Mammary epithelial cell (primary cell): Measurements from ENCODE around the gene ALDH1L2.

Source experiments
- CTCF ChIP-seq, 2 donors: IDR thresholded peaks in 1 of 2; conservative IDR thresholded peaks in 1 of 2; 2 replicates each; pipeline ENCODE4 v1.5.1; 2011 to 2012; ENCODE audit warnings: inconsistent platforms in 2 of 2, low read length in 2 of 2, mild to moderate bottlenecking in 2 of 2, control low read depth in 1 of 2, low read depth in 1 of 2; ENCODE audit not compliant: insufficient read depth in 1 of 2; ENCODE audit errors: extremely low read depth in 1 of 2
- EZH2 ChIP-seq: IDR thresholded peaks from 2 replicates; pipeline ENCODE4 v1.6.1; 2012; ENCODE audit warnings: low read length, inconsistent platforms, borderline replicate concordance

- TF ChIP-seq CTCF (conservative IDR thresholded peaks at IDR 0.05 in 1 of 2, IDR thresholded peaks at IDR 0.05 in 1 of 2; ENCODE audit: extremely low read depth in 1 of 2, insufficient read depth in 1 of 2, low read depth in 1 of 2, low read length in 2 of 2) (no peak), EZH2 (no peak)
Measured at GRCh38 chr12:105036937-105037649, 47.2 kb downstream of the ALDH1L2 start.
